HepG2 (cell line): Measurements from ENCODE around the gene ZNF416.

Source experiments
- CTCF ChIP-seq: sonication (generic); formaldehyde crosslinking; IDR thresholded peaks from 2 replicates; pipeline ENCODE4 v1.5.0; 2020; ENCODE audit warnings: mild to moderate bottlenecking, missing genetic modification reagents, moderate library complexity
- ETV6 ChIP-seq: sonication (generic); formaldehyde crosslinking; conservative IDR thresholded peaks from 2 replicates; pipeline ENCODE4 v1.4.0; 2020; ENCODE audit warnings: missing genetic modification reagents
- FOXA1 ChIP-seq, 2 experiments: fragments of 450-650 bp in 1 of 2; sonication (generic) in 1 of 2; formaldehyde crosslinking in 1 of 2; IDR thresholded peaks; 2 replicates each; pipeline versions ENCODE4 v1.4.0 to v1.6.1; 2016 to 2020; ENCODE audit warnings: missing genetic modification reagents in 1 of 2
- NBN ChIP-seq: fragments of 450-650 bp; conservative IDR thresholded peaks from 2 replicates; pipeline ENCODE4 v1.6.1; 2017
- PPARG ChIP-seq: conservative IDR thresholded peaks from 2 replicates; pipeline ENCODE4 v1.6.1; 2016; ENCODE audit warnings: missing biosample characterization, missing genetic modification reagents
- ZNF136 ChIP-seq: sonication (generic); formaldehyde crosslinking; IDR thresholded peaks from 2 replicates; pipeline ENCODE4 v1.8.1; 2022; ENCODE audit warnings: low read depth, mild to moderate bottlenecking, moderate library complexity, missing genetic modification reagents
- ZNF207 ChIP-seq: fragments of 450-650 bp; IDR thresholded peaks from 2 replicates; pipeline ENCODE4 v1.6.1; 2016; ENCODE audit warnings: antibody characterized with exemption, borderline replicate concordance
- ZNF513 ChIP-seq: sonication (generic); formaldehyde crosslinking; conservative IDR thresholded peaks from 2 replicates; pipeline ENCODE4 v1.5.0; 2020; ENCODE audit warnings: missing genetic modification reagents
- TF ChIP-seq, protein P1 (sequence below): sonication (generic); formaldehyde crosslinking; IDR thresholded peaks from 2 replicates; pipeline ENCODE4 v1.5.0; 2020; ENCODE audit warnings: missing genetic modification reagents

DNA sequence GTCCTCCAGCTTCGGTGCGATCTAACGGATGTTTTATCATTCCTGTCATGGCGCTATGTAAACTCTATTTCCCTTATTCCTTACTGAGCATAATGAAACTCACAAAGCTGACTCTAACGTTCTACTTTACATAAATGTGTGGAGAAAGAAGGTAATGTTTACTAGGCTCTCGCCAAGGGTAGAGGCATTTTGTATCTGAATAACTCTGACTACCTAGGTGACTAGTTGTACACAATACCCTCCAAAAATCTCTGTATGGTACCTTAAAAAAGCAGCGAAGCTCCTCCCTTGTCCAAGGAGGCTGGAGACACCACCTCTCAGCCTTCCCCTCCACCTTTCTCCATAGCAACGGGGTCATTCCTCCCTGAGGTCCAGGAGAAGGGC is 20.7 kb upstream of the ZNF416 start:
- TF ChIP-seq FOXA1 (IDR thresholded peaks at IDR 0.05) (no peak), FOXA1 (CRISPR knock-in tag; IDR thresholded peaks at IDR 0.05) (no peak), PPARG (CRISPR knock-in tag) (no peak), ZNF207 (no peak), CTCF (CRISPR knock-in tag) (no peak), NBN (no peak), ZNF513 (CRISPR knock-in tag) (no peak), ZNF136 (CRISPR knock-in tag) (no peak), ETV6 (CRISPR knock-in tag) (no peak)
- TF ChIP-seq, protein P1, sequence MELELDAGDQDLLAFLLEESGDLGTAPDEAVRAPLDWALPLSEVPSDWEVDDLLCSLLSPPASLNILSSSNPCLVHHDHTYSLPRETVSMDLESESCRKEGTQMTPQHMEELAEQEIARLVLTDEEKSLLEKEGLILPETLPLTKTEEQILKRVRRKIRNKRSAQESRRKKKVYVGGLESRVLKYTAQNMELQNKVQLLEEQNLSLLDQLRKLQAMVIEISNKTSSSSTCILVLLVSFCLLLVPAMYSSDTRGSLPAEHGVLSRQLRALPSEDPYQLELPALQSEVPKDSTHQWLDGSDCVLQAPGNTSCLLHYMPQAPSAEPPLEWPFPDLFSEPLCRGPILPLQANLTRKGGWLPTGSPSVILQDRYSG (CRISPR knock-in tag) = no peak
